ENCODE data around the gene MRPS34.

DNA sequence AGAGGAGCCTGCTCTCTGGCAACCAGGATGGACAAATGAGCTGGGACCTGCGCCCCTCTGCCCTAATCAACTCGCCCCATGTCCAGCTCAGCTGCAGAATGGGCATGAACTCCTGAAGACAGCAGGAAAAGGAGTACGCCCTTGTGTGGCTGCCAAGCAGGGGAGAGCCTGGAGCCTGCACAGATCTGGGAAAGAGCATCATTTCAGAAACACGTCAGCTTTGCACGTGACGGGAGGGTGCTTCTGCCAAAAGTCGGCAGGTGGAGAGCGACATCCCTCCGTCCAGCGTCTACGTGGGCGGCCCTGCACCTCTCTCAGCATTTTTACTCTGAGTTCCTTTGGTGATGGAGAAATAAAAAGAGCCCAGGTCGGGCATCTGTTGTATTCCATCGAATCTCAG is 20.1 kb downstream of the MRPS34 start:
- TF ChIP-seq, protein P1, sequence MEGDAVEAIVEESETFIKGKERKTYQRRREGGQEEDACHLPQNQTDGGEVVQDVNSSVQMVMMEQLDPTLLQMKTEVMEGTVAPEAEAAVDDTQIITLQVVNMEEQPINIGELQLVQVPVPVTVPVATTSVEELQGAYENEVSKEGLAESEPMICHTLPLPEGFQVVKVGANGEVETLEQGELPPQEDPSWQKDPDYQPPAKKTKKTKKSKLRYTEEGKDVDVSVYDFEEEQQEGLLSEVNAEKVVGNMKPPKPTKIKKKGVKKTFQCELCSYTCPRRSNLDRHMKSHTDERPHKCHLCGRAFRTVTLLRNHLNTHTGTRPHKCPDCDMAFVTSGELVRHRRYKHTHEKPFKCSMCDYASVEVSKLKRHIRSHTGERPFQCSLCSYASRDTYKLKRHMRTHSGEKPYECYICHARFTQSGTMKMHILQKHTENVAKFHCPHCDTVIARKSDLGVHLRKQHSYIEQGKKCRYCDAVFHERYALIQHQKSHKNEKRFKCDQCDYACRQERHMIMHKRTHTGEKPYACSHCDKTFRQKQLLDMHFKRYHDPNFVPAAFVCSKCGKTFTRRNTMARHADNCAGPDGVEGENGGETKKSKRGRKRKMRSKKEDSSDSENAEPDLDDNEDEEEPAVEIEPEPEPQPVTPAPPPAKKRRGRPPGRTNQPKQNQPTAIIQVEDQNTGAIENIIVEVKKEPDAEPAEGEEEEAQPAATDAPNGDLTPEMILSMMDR (IDR thresholded peaks at IDR 0.05; ENCODE audit: low read length) = no peak
- TF ChIP-seq EZH2 (IDR thresholded peaks at IDR 0.05; ENCODE audit: borderline replicate concordance, low read length) = no peak

All from OCI-LY1 (cell line).